Panc1 (cell line): ENCODE data around the gene AHSA1. TPM values are rescaled to one million over a fixed set of nuclear protein-coding genes. Genes with fewer than 3 reads are reported as not detected.

Experiments
- ATAC-seq: fragments of 200-7000 bp; cut with Tn5 transposase; 2 replicates; pipeline ENCODE4 v1.9.1; 2020; ENCODE audit warnings: mild to moderate bottlenecking, moderate library complexity
- BruUV-seq: library from RNA; stranded (reverse); fragments of 400-500 nt; replicated peaks from 2 replicates; lab custom pipeline; 2021; lab: Mats Ljungman, UMichigan
- CTCF ChIA-PET: fragments of 300-600 bp; sonication (Branson Sonifier 250); formaldehyde crosslinking; loops from one replicate; lab custom pipeline; 2022; ENCODE audit warnings: antibody characterized with exemption; lab: Charles Lee
- POLR2A ChIA-PET: fragments of 300-600 bp; sonication (Branson Sonifier 250); formaldehyde crosslinking; loops from one replicate; lab custom pipeline; 2022; ENCODE audit warnings: antibody characterized with exemption; lab: Charles Lee
- DNase-seq: peaks from one replicate; pipeline ENCODE4 v3.0.0-alpha.2; 2010; ENCODE audit warnings: low read depth, low spot score
- H3K27ac ChIP-seq: 2 replicates; pipeline ENCODE4 v1.5.1; 2011; ENCODE audit warnings: mild to moderate bottlenecking, low read length, inconsistent platforms
- H3K27me3 ChIP-seq: fragments of 200-500 bp; sonication (Bioruptor generic); 2 replicates; pipeline ENCODE4 v1.6.0; 2014; ENCODE audit warnings: low read length, inconsistent platforms; ENCODE audit not compliant: control insufficient read depth, insufficient read depth
- H3K36me3 ChIP-seq: fragments of 200-500 bp; sonication (Bioruptor generic); 2 replicates; pipeline ENCODE4 v1.5.1; 2014; ENCODE audit warnings: inconsistent platforms, mild to moderate bottlenecking, low read length, moderate library complexity; ENCODE audit not compliant: control insufficient read depth, insufficient read depth
- H3K4me1 ChIP-seq: 2 replicates; pipeline ENCODE4 v1.5.1; 2011; ENCODE audit warnings: inconsistent platforms, mild to moderate bottlenecking, low read length, moderate library complexity; ENCODE audit not compliant: control insufficient read depth, insufficient read depth
- H3K4me3 ChIP-seq, 2 experiments: 2 replicates each; pipeline ENCODE4 v1.5.1; 2011 to 2012; ENCODE audit warnings: low read depth in 2 of 2, low read length in 2 of 2, mild to moderate bottlenecking in 2 of 2, inconsistent platforms in 1 of 2, moderate library complexity in 1 of 2
- H3K9me3 ChIP-seq: fragments of 200-500 bp; sonication (Bioruptor generic); 2 replicates; pipeline ENCODE4 v1.5.1; 2014; ENCODE audit warnings: low read depth, mild to moderate bottlenecking, inconsistent platforms, low read length, moderate library complexity; ENCODE audit not compliant: control insufficient read depth, insufficient read depth
- CTCF ChIP-seq: fragments of 450-650 bp; IDR thresholded peaks from 2 replicates; pipeline ENCODE4 v1.5.1; 2017; ENCODE audit warnings: mild to moderate bottlenecking
- POLR2AphosphoS5 ChIP-seq: IDR thresholded peaks from 2 replicates; pipeline ENCODE4 v1.6.1; 2012; ENCODE audit warnings: mild to moderate bottlenecking, low read depth, low read length, moderate library complexity
- REST ChIP-seq, 2 experiments: IDR thresholded peaks; 2 replicates each; pipeline ENCODE4 v1.6.1; 2011 to 2012; ENCODE audit warnings: low read depth in 2 of 2, control low read depth in 1 of 2, low read length in 1 of 2, mild to moderate bottlenecking in 1 of 2, moderate library complexity in 1 of 2; ENCODE audit not compliant: insufficient read depth in 1 of 2
- SIN3A ChIP-seq: IDR thresholded peaks from 2 replicates; pipeline ENCODE4 v1.6.1; 2012; ENCODE audit warnings: low read depth, mild to moderate bottlenecking, low read length, moderate library complexity, borderline replicate concordance; ENCODE audit not compliant: insufficient read depth
- TCF7L2 ChIP-seq: IDR thresholded peaks from 2 replicates; pipeline ENCODE4 v1.6.1; 2011; ENCODE audit warnings: mild to moderate bottlenecking, low read depth, low read length, inconsistent platforms
- in situ Hi-C: cut with HindIII; loops from 2 replicates; pipeline ENCODE4 v1.10.0; 2016; ENCODE audit warnings: low sequenced_read_pairs, low pct_unique_long_range_greater_than_20kb
- intact Hi-C: fragments of 100-400 bp; cut with micrococcal nuclease; formaldehyde crosslinking; loops from one replicate; pipeline ENCODE4 v1.10.0; 2022; ENCODE audit not compliant: unreplicated experiment
- total RNA-seq: library from RNA; stranded (reverse); gene quantifications from one replicate; pipeline ENCODE4 v1.2.1, GENCODE V29; 2021; ENCODE audit not compliant: unreplicated experiment

AHSA1 gene
- total RNA-seq, 1 experiment from 2014 or later: 142 TPM

GRCh38 chr14:77482422-77482821, 24.5 kb downstream of the AHSA1 start:
- CTCF ChIA-PET: no interaction called here
- intact Hi-C loops: no loop called here

DNA sequence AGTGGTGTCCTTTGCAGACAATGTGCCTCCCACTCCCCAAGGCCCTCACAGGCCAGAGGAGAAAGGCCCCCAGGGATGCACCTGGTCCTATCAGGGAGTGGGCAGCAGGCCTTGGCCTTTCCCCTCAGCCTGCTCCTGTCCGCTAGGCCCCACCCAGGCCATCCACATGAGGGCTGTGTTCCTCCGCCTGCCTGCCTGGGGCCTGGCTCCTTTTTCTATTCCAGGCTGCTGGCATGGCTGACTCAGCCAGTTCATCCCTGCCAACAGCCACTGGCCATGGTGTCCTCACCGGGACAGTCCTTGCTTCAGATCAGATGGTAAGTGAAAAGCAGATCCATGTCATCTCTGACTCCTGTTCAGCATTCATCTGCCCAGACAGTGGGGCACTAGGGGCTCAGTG, 27.4 kb downstream of the AHSA1 start:
- Histone ChIP-seq H3K27me3 (no peaks in the 10 kb centered on the region), H3K4me3 (no peak overlapping the region), H3K9me3 (no peaks in the 10 kb centered on the region), H3K27ac (no peak overlapping the region), H3K36me3 (no peaks in the 10 kb centered on the region), H3K4me1 (no peaks in the 10 kb centered on the region)
- no peak for DNase-seq
- TF ChIP-seq REST (IDR thresholded peaks at IDR 0.05; ENCODE audit: insufficient read depth in 1 of 2, low read depth in 2 of 2, low read length in 1 of 2) (no peak), CTCF (no peak), POLR2AphosphoS5 (no peak), SIN3A (no peak), TCF7L2 (no peak)
- in situ Hi-C loops (no loop called here), intact Hi-C loops (no loop called here)
- POLR2A ChIA-PET: no interaction called here
- no peak for ATAC-seq
- BruUV-seq: no TSS peak
- CTCF ChIA-PET: no interaction called here

More at GRCh38 chr14:77482422-77482821, 24.5 kb downstream of the AHSA1 start:
- in situ Hi-C loops: no loop called here
- Histone ChIP-seq H3K9me3 (no peaks in the 10 kb centered on the region), H3K4me3 (no peak overlapping the region), H3K27me3 (no peaks in the 10 kb centered on the region), H3K36me3 (no peaks in the 10 kb centered on the region), H3K27ac (no peak overlapping the region), H3K4me1 (no peaks in the 10 kb centered on the region)
- BruUV-seq: no TSS peak
- DNase-seq (no peak), ATAC-seq (no peak)
- POLR2A ChIA-PET: no interaction called here
- TF ChIP-seq SIN3A (no peak), POLR2AphosphoS5 (no peak), CTCF (no peak), TCF7L2 (no peak), REST (IDR thresholded peaks at IDR 0.05; ENCODE audit: insufficient read depth in 1 of 2, low read depth in 2 of 2, low read length in 1 of 2) (no peak)
